HepG2 (cell line): ENCODE data around the gene FBXO24. TPM values are rescaled to one million over a fixed set of nuclear protein-coding genes. Genes with fewer than 3 reads are reported as not detected.

Source experiments
- CREB1 ChIP-seq, 2 experiments: fragments of 450-650 bp in 1 of 2; IDR thresholded peaks; 2 replicates each; pipeline ENCODE4 v1.6.1; 2016 to 2017; ENCODE audit warnings: control low read depth in 1 of 2, mild to moderate bottlenecking in 1 of 2, missing compliant biosample characterization in 1 of 2, missing genetic modification characterization in 1 of 2
- GATA4 ChIP-seq: sonication (generic); IDR thresholded peaks from 2 replicates; pipeline ENCODE4 v1.6.1; 2016; ENCODE audit warnings: antibody characterized with exemption, low read depth, borderline replicate concordance
- HOXA7 ChIP-seq: sonication (generic); formaldehyde crosslinking; IDR thresholded peaks from 2 replicates; pipeline ENCODE4 v1.8.1; 2022; ENCODE audit warnings: mild to moderate bottlenecking, missing genetic modification reagents, moderate library complexity
- KAT8 ChIP-seq: IDR thresholded peaks from 2 replicates; pipeline ENCODE4 v1.6.1; 2016; ENCODE audit warnings: missing genetic modification reagents, missing compliant biosample characterization
- MAF1 ChIP-seq: sonication (generic); formaldehyde crosslinking; IDR thresholded peaks from 2 replicates; pipeline ENCODE4 v1.5.0; 2020; ENCODE audit warnings: missing genetic modification reagents, borderline replicate concordance
- MED1 ChIP-seq: sonication (generic); formaldehyde crosslinking; IDR thresholded peaks from 2 replicates; pipeline ENCODE4 v1.4.0; 2020; ENCODE audit warnings: missing genetic modification reagents
- NCOA1 ChIP-seq: sonication (generic); formaldehyde crosslinking; IDR thresholded peaks from 2 replicates; pipeline ENCODE4 v1.9.0; 2021; ENCODE audit warnings: missing genetic modification reagents
- NCOR1 ChIP-seq: fragments of 200-600 bp; sonication (generic); IDR thresholded peaks from 2 replicates; pipeline ENCODE4 v1.7.0; 2017; ENCODE audit warnings: antibody characterized with exemption, low read length, borderline replicate concordance
- ONECUT2 ChIP-seq: sonication (generic); formaldehyde crosslinking; IDR thresholded peaks from 2 replicates; pipeline ENCODE4 v1.4.0; 2020; ENCODE audit warnings: missing genetic modification reagents
- SAP130 ChIP-seq: IDR thresholded peaks from 2 replicates; pipeline ENCODE4 v1.6.1; 2016; ENCODE audit warnings: low read depth
- SOX5 ChIP-seq: IDR thresholded peaks from 2 replicates; pipeline ENCODE4 v1.6.1; 2016; ENCODE audit warnings: borderline replicate concordance
- SP1 ChIP-seq, 2 experiments: fragments of 450-650 bp in 1 of 2; sonication (generic) in 1 of 2; formaldehyde crosslinking in 1 of 2; IDR thresholded peaks; 2 replicates each; pipeline versions ENCODE4 v1.4.0 to v1.6.1; 2016 to 2020; ENCODE audit warnings: missing genetic modification reagents in 1 of 2
- ZBTB3 ChIP-seq: sonication (generic); formaldehyde crosslinking; IDR thresholded peaks from 2 replicates; pipeline ENCODE4 v1.4.0; 2020; ENCODE audit warnings: low read depth, mild to moderate bottlenecking, moderate library complexity, missing genetic modification reagents, borderline replicate concordance
- ZEB1 ChIP-seq: IDR thresholded peaks from 2 replicates; pipeline ENCODE4 v1.6.1; 2012; ENCODE audit warnings: mild to moderate bottlenecking, low read depth, inconsistent platforms; ENCODE audit not compliant: insufficient replicate concordance
- ZFY ChIP-seq: sonication (generic); formaldehyde crosslinking; IDR thresholded peaks from 2 replicates; pipeline ENCODE4 v1.4.0; 2020; ENCODE audit warnings: missing genetic modification reagents
- ZNF232 ChIP-seq: sonication (generic); formaldehyde crosslinking; IDR thresholded peaks from 2 replicates; pipeline ENCODE4 v1.4.0; 2020; ENCODE audit warnings: missing genetic modification reagents, borderline replicate concordance
- ZNF292 ChIP-seq: sonication (generic); formaldehyde crosslinking; IDR thresholded peaks from 2 replicates; pipeline ENCODE4 v1.8.1; 2022; ENCODE audit warnings: mild to moderate bottlenecking, low read depth, missing genetic modification reagents, borderline replicate concordance
- ZNF3 ChIP-seq: IDR thresholded peaks from 2 replicates; pipeline ENCODE4 v1.7.0; 2017; ENCODE audit warnings: inconsistent platforms
- ZNF550 ChIP-seq: sonication (generic); formaldehyde crosslinking; IDR thresholded peaks from 2 replicates; pipeline ENCODE4 v1.4.0; 2020; ENCODE audit warnings: mild to moderate bottlenecking, missing genetic modification reagents, borderline replicate concordance
- ZNF552 ChIP-seq: sonication (generic); formaldehyde crosslinking; IDR thresholded peaks from 2 replicates; pipeline ENCODE4 v1.9.0; 2022; ENCODE audit warnings: missing genetic modification reagents, mild to moderate bottlenecking, borderline replicate concordance
- ZNF775 ChIP-seq: sonication (generic); formaldehyde crosslinking; IDR thresholded peaks from 2 replicates; pipeline ENCODE4 v1.4.0; 2020; ENCODE audit warnings: missing genetic modification reagents, mild to moderate bottlenecking, moderate library complexity, borderline replicate concordance
- polyA plus RNA-seq, 8 experiments: library from polyadenylated mRNA; depleted of rRNA in 3 of 8; stranded (reverse) in 7 of 8; unstranded in 1 of 8; fragments of >200 nt; fragmentation: Illumina TruSeq in 4 of 8; extraction: Trizol in 4 of 8; gene quantifications; 2 replicates each; pipeline versions ENCODE4 v1.2.1 to v1.2.3, GENCODE V29; 2011 to 2016; ENCODE audit warnings: low read depth in 4 of 8, missing spikeins in 1 of 8, mixed read lengths in 1 of 8; ENCODE audit not compliant: insufficient read depth in 1 of 8
- total RNA-seq, 5 experiments: library from RNA; depleted of rRNA; stranded (reverse); fragments of >200 nt; fragmentation: Illumina TruSeq; extraction: Trizol; gene quantifications; 2 replicates each; pipeline ENCODE4 v1.2.3, GENCODE V29; 2016; ENCODE audit warnings: low read depth in 1 of 5
- TF ChIP-seq, protein P1 (sequence below): sonication (generic); IDR thresholded peaks from 2 replicates; pipeline ENCODE4 v1.6.1; 2016; ENCODE audit warnings: low read depth, borderline replicate concordance
- TF ChIP-seq, protein P2 (sequence below): sonication (generic); formaldehyde crosslinking; IDR thresholded peaks from 2 replicates; pipeline ENCODE4 v1.5.0; 2020; ENCODE audit warnings: mild to moderate bottlenecking, missing genetic modification reagents
- TF ChIP-seq, protein P3 (sequence below): sonication (generic); formaldehyde crosslinking; conservative IDR thresholded peaks from 2 replicates; pipeline ENCODE4 v1.5.0; 2020; ENCODE audit warnings: missing genetic modification reagents
- TF ChIP-seq, protein P4 (sequence below): sonication (generic); formaldehyde crosslinking; IDR thresholded peaks from 2 replicates; pipeline ENCODE4 v1.4.0; 2020; ENCODE audit warnings: mild to moderate bottlenecking, missing genetic modification reagents

Gene FBXO24
- total and polyA plus RNA-seq, 2 of the 13 experiments (the other 11 are each of a cell fraction or from before 2014, with no cell fraction given) = 0.20 to 0.55 TPM

DNA sequence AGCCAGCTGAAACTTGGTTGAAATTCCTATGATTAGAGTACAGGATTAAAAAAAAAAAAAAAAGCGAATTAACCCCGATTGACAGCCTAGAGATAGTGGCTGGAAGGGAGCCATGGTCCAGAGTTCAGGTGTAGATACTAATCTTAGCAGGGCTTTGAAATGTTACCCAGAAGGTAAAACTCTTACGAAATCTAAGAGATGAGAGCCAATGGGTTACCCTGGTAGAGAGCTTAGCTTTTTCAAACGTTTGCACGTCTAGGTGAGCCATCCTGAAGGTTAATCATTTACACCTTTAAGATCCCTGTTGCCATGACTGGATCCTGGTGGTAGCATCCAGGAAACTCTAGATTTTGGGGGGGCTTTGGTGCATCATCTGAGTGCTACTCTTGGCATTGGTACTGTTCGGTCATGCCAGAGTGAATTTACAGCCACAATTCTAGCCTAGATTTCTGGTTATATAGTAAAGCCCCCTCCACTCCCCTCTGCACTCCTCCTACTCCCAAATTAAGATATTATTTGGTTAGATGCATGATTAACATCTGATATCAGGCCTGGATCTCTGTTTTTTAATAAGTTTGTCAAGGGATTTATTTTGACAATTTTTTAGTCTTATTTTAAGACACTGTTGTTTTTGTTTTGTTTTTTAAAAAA, 45.9 kb upstream of the FBXO24 start (continued):
- TF ChIP-seq ZNF775 (CRISPR knock-in tag) (no peak), ZNF3 (no peak), MED1 (CRISPR knock-in tag) (peak; percentile 94), MAF1 (CRISPR knock-in tag) (no peak), GATA4 (peak; percentile 81; the same call in 1 of the 2 replicates), ZNF232 (CRISPR knock-in tag) (no peak), ZNF550 (no peak), SAP130 (CRISPR knock-in tag) (peak; percentile 90), HOXA7 (CRISPR knock-in tag) (no peak), NCOA1 (no peak), ZEB1 (no peak), ZFY (no peak), KAT8 (CRISPR knock-in tag) (peak; percentile 64), ONECUT2 (CRISPR knock-in tag) (no peak), CREB1 (IDR thresholded peaks at IDR 0.05) (no peak), CREB1 (CRISPR knock-in tag; IDR thresholded peaks at IDR 0.05) (no peak), SP1 (IDR thresholded peaks at IDR 0.05) (no peak), SP1 (CRISPR knock-in tag; IDR thresholded peaks at IDR 0.05) (no peak), ZNF552 (CRISPR knock-in tag) (no peak), SOX5 (CRISPR knock-in tag) (peak; percentile 67; the same call in 1 of the 2 replicates), ZNF292 (CRISPR knock-in tag) (no peak), NCOR1 (peak; percentile 95), ZBTB3 (CRISPR knock-in tag) (no peak)
- TF ChIP-seq, protein P1, sequence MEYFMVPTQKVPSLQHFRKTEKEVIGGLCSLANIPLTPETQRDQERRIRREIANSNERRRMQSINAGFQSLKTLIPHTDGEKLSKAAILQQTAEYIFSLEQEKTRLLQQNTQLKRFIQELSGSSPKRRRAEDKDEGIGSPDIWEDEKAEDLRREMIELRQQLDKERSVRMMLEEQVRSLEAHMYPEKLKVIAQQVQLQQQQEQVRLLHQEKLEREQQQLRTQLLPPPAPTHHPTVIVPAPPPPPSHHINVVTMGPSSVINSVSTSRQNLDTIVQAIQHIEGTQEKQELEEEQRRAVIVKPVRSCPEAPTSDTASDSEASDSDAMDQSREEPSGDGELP = no peak
- TF ChIP-seq, protein P2, sequence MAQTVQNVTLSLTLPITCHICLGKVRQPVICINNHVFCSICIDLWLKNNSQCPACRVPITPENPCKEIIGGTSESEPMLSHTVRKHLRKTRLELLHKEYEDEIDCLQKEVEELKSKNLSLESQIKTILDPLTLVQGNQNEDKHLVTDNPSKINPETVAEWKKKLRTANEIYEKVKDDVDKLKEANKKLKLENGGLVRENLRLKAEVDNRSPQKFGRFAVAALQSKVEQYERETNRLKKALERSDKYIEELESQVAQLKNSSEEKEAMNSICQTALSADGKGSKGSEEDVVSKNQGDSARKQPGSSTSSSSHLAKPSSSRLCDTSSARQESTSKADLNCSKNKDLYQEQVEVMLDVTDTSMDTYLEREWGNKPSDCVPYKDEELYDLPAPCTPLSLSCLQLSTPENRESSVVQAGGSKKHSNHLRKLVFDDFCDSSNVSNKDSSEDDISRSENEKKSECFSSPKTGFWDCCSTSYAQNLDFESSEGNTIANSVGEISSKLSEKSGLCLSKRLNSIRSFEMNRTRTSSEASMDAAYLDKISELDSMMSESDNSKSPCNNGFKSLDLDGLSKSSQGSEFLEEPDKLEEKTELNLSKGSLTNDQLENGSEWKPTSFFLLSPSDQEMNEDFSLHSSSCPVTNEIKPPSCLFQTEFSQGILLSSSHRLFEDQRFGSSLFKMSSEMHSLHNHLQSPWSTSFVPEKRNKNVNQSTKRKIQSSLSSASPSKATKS (CRISPR knock-in tag) = no peak
- TF ChIP-seq, protein P3, sequence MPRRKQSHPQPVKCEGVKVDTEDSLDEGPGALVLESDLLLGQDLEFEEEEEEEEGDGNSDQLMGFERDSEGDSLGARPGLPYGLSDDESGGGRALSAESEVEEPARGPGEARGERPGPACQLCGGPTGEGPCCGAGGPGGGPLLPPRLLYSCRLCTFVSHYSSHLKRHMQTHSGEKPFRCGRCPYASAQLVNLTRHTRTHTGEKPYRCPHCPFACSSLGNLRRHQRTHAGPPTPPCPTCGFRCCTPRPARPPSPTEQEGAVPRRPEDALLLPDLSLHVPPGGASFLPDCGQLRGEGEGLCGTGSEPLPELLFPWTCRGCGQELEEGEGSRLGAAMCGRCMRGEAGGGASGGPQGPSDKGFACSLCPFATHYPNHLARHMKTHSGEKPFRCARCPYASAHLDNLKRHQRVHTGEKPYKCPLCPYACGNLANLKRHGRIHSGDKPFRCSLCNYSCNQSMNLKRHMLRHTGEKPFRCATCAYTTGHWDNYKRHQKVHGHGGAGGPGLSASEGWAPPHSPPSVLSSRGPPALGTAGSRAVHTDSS (CRISPR knock-in tag) = no peak
- TF ChIP-seq, protein P4, sequence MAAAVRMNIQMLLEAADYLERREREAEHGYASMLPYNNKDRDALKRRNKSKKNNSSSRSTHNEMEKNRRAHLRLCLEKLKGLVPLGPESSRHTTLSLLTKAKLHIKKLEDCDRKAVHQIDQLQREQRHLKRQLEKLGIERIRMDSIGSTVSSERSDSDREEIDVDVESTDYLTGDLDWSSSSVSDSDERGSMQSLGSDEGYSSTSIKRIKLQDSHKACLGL = no peak
